ENCODE measurements around the gene GNG7.

GNG7 gene

GRCh38 chr19:2548966-2549365, 153.5 kb downstream of the GNG7 start:
- peaks cover 18% of the 10 kb centered on the region for H3F3A ChIP-seq (ENCODE audit: insufficient read depth, low read length)
- TF ChIP-seq CTCF (IDR thresholded peaks at IDR 0.05; ENCODE audit: low read length) (no peak), EZH2phosphoT487 (IDR thresholded peaks at IDR 0.05; ENCODE audit: low read length) (no peak), EZH2 (optimal IDR thresholded peaks at IDR 0.05; ENCODE audit: low read depth, low read length) (no peak)
- H3K4me2 ChIP-seq (ENCODE audit: low read depth, low read length) = no peak overlapping the region
- H3K4me3 ChIP-seq (ENCODE audit: low read length) = no peak overlapping the region
- no peaks in the 10 kb centered on the region for H4K20me1 ChIP-seq (ENCODE audit: insufficient read depth, low read length)
- no peaks in the 10 kb centered on the region for H3K79me2 ChIP-seq (ENCODE audit: low read length)
- H3K27ac ChIP-seq (ENCODE audit: low read length) = no peak overlapping the region
- H3K36me3 ChIP-seq (replicated peaks; ENCODE audit: insufficient read depth, low read length) = no peaks in the 10 kb centered on the region
- no peak for DNase-seq
- H3K27me3 ChIP-seq (replicated peaks; ENCODE audit: insufficient read depth, low read length) = no peaks in the 10 kb centered on the region
- no peak overlapping the region for H3K9ac ChIP-seq (ENCODE audit: low read length)
- H3K9me3 ChIP-seq (replicated peaks; ENCODE audit: insufficient read depth, low read length) = no peaks in the 10 kb centered on the region
- 0 out of 2 replicates have a peak, but pooled peaks cover 5% of the 10 kb centered on the region for H3K4me1 ChIP-seq (ENCODE audit: low read length)
- H2AFZ ChIP-seq (ENCODE audit: low read length) = no peak overlapping the region
- H3K9me2 ChIP-seq (replicated peaks; ENCODE audit: insufficient read depth, low read length) = no peaks in the 10 kb centered on the region

GRCh38 chr19:2547721-2548120, 154.8 kb downstream of the GNG7 start:
- TF ChIP-seq EZH2phosphoT487 (IDR thresholded peaks at IDR 0.05; ENCODE audit: low read length) (no peak), EZH2 (optimal IDR thresholded peaks at IDR 0.05; ENCODE audit: low read depth, low read length) (no peak), CTCF (IDR thresholded peaks at IDR 0.05; ENCODE audit: low read length) (no peak)
- H3K9me2 ChIP-seq (replicated peaks; ENCODE audit: insufficient read depth, low read length) = no peaks in the 10 kb centered on the region
- H4K20me1 ChIP-seq (ENCODE audit: insufficient read depth, low read length) = no peaks in the 10 kb centered on the region
- H3K9ac ChIP-seq (ENCODE audit: low read length) = no peak overlapping the region
- H3K79me2 ChIP-seq (ENCODE audit: low read length) = no peaks in the 10 kb centered on the region
- H3K36me3 ChIP-seq (replicated peaks; ENCODE audit: insufficient read depth, low read length) = no peaks in the 10 kb centered on the region
- H2AFZ ChIP-seq (ENCODE audit: low read length) = no peak overlapping the region
- H3K27me3 ChIP-seq (replicated peaks; ENCODE audit: insufficient read depth, low read length) = no peaks in the 10 kb centered on the region
- no peak overlapping the region for H3K4me3 ChIP-seq (ENCODE audit: low read length)
- no peak overlapping the region for H3K4me2 ChIP-seq (ENCODE audit: low read depth, low read length)
- H3F3A ChIP-seq (ENCODE audit: insufficient read depth, low read length) = peaks cover 6% of the 10 kb centered on the region
- no peak overlapping the region for H3K27ac ChIP-seq (ENCODE audit: low read length)
- DNase-seq = no peak
- H3K9me3 ChIP-seq (replicated peaks; ENCODE audit: insufficient read depth, low read length) = no peaks in the 10 kb centered on the region
- 0 out of 2 replicates have a peak, but pooled peaks cover 5% of the 10 kb centered on the region for H3K4me1 ChIP-seq (ENCODE audit: low read length)

GRCh38 chr19:2547033-2547680, 155.3 kb downstream of the GNG7 start:
- Histone ChIP-seq H3K4me3 (ENCODE audit: low read length) (no peak overlapping the region), H2AFZ (ENCODE audit: low read length) (no peak overlapping the region), H3K9me2 (replicated peaks; ENCODE audit: insufficient read depth, low read length) (no peaks in the 10 kb centered on the region), H3K27me3 (replicated peaks; ENCODE audit: insufficient read depth, low read length) (no peaks in the 10 kb centered on the region), H3K4me2 (ENCODE audit: low read depth, low read length) (no peak overlapping the region), H3F3A (ENCODE audit: insufficient read depth, low read length) (0 out of 2 replicates have a peak, but pooled peaks cover 2% of the 10 kb centered on the region), H3K9me3 (replicated peaks; ENCODE audit: insufficient read depth, low read length) (no peaks in the 10 kb centered on the region), H4K20me1 (ENCODE audit: insufficient read depth, low read length) (no peaks in the 10 kb centered on the region), H3K9ac (ENCODE audit: low read length) (no peak overlapping the region), H3K79me2 (ENCODE audit: low read length) (no peaks in the 10 kb centered on the region), H3K27ac (ENCODE audit: low read length) (no peak overlapping the region), H3K36me3 (replicated peaks; ENCODE audit: insufficient read depth, low read length) (no peaks in the 10 kb centered on the region), H3K4me1 (ENCODE audit: low read length) (0 out of 2 replicates have a peak, but pooled peaks cover 4% of the 10 kb centered on the region)
- DNase-seq = no peak
- TF ChIP-seq CTCF (IDR thresholded peaks at IDR 0.05; ENCODE audit: low read length) = no peak
- no peak for TF ChIP-seq EZH2 (optimal IDR thresholded peaks at IDR 0.05; ENCODE audit: low read depth, low read length)
- no peak for TF ChIP-seq EZH2phosphoT487 (IDR thresholded peaks at IDR 0.05; ENCODE audit: low read length)

Data from MM.1S (cell line).